NCI-H1092 (cell line): ENCODE data around the gene PIP4P1.

ENCODE experiments used
- DNase-seq: peaks from one replicate; lab custom pipeline; 2025; lab: John Stamatoyannopoulos, UW

The PIP4P1 gene

DNA sequence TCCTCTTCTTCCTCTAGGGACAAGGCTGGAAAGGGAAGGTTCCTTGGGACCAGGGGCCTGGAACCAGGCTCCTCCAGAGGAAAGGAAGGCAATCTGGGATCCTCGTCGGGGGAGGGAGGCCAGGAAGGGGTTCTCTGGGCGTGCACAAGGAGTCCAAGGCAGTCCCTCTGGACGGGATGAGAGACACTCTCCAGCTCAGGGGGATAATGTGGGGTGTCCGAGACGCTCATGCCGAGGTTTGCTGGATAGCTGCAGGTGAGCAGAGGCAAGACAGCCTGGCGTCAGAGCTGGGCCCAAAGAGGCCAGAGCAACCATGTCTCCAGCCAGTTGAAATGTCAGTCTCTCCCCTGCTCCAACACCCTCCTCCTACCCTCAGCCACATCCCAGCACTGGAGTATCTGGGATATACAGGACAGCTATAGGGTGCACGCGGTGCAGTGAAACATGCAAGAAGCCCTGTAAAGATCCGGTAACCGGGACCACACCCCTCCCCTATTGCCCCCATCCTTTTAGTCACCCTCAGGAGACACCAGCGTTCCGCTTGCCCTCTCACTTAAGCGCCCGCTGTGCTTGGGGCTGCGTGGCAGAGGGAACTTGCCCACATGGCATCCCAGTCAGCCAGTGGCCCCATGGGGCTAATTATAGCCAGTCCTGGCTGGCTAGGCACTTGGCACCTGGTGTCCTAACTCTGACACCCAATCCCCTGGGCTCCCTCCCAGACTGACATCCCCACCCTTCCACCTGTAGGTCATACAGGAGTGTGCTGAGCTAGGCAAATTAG, 25.5 kb downstream of the PIP4P1 start, which contains the start of gene KLHL33:
Gene KLHL33 (minus strand): TSS at position 585 of the 781 bp plus-strand sequence. CDS start 355 bp downstream, at position 230.
- no peak for DNase-seq

DNA sequence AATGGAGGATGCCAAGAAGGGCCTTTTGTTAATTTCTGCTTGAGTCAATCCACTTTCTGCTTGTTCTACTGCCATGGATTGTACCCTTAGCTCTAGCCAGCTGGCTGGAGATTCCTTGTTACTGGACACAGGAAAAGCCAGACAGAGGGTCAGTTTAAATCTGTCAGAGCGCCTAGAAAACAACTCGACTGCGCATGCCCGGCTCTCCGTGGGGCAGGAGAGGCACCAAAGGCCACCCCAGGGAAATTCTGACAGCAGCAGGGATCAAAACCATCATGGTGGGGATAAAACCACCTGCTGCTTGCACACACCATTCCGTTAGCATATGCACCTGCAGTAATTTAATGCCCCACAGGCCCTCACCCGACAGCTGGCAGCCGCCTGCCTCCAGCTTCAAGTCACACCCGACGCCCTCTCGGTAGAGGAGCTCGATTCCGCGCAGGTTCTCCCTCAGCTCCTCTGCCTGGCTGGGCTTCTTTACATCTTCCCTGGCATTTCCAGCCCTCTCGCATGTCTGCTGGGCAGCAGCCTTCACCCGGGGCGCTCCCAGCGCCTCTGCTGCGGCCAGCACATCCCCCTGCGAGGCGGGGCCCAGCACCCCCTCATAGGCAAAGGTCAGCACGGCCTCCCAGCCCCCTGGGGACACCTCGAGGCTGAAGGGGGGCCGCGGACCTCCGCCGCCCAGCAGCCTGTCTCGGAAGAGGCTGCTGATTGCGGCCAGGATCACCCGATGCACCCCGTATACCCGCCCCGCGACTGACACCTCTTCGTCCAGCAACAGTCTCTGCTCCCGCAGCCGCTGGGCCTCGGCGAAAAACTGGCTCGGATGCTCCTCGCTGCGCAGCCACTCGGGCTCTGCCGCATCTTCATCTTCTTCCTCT, 26.3 kb downstream of the PIP4P1 start:
- no peak for DNase-seq

DNA sequence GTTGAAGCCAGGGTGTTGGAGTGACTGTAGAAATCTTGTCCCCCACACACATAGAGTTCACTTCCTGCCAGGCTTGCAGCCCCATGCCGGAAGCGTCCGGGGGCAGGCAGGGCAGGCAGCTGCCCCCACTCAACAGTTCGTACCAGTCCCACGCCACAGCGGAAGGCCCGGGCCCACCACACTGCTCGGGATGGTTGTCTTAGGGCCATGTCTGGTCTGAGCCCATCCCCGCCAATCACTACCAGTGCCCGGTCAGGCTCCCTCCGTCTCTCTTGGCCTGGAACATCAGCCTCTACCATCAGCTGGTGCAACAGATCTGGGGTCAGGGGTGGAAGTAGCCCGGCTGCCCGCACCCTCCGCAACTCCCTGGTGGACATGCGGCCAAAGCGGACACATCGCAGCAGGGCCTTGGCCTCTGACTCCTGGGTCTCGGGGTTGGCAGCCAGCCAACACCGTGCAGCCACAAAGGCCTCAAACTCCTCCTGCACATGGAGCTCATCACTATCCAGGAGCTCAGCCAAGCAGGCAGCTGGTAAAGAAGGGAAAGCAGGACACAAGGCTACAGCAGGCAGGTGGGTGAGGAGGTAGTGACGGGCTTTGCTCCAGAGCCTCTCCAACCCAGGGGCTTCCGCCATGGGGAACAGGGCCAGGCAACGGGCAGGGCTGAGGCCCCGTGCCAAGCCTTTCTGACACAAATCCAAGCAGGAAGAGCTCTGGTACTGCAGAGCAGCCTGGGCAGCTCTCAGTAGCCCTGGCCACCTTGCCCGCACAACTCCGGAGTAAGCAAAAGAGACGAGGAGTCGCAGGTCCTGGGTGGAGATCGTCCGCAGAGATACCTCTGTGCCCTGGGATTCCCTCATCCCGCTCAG, 31.2 kb downstream of the PIP4P1 start:
- peak; percentile 91 for DNase-seq

DNA sequence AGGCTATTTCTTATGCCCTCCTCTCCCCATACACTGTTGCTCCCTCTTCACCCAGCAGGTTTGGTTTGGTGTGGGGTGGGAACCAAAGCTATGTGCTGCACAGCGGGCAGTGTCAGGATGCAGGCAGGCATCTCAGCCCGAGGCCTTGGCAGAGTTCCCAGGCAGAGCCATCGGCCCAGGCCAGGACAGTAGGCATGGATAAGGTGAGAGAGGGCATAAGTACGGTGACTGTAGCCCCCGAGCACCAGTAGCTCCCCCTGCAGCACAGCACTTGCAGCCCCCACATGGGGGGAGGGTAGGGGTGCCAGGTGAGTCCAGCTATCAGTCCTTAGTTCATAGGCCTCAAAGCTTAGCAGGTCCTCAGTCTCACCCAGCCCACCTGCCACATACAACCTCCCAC, 32.4 kb downstream of the PIP4P1 start:
- no peak for DNase-seq

DNA sequence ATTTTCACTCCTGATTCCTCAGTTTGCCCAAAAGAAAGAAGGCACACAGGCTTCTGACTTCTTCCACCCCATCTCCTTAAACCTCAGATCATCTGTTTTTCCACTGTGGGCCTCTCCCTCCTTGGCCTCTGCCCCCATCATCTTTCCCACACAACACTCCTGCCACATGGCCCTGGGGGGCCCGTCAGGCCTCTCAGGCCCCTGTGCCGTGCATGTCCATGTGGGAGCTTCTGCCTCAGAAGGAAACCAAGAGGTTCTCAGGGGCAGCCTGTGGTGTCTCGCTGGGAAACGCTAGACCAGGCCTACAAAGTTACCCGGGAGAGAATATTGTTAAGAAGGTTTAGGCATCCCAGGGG, 33.2 kb downstream of the PIP4P1 start:
- DNase-seq: no peak

DNA sequence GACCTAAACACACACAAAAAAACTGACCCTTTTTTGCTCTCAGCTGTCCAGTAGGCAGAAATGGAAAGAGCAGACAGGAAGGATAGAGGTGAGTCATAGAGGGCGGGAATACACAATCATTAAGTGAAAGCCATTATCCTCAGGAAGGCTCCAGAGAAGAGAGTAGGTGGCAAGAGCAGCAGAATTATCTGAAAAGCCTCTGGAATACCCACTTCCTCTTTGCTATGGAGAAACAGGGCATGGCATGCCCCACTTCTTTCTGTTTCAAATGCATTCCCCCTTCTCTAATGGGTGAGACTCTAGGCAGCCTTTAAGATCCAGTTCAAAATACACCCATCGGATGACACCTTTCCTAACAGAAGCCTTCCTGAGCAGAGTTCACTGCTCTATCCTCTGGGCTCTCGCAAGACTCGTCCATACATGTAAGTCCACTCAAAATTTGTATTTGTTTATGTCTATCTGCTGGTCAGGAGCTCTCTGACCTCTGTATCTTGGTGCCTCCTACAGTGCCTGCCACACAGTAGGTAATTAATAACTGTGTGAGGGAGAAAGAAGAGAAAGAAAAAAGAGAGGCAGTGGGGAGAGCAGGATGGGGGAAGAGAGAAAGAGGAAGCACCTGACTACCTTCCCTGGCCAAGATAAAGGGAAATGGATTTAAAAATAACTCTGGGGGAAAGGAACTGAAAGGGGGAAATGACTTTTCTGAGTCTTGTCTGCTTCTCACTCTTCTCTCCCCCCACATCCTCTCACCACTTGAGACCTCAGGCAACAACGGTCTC, 33.8 kb downstream of the PIP4P1 start:
- DNase-seq: no peak

DNA sequence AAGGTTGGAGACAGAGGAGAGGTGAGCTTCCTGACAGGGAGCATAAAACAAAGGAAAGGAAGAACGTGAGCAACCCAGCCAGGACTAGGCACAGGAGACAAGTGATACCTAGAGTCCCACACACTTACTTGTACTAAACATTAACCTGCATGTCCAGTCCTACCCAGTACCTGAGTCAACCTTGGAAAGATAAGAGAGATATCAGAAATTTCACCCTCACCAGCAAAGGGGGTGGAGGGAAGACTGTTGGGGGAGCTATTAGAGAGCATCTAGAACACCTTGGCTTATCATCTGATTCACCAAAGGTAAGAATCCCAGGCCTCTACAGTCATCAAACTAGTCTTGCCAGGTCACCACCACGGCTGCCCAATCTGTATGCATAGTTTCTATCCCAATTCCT, 36.4 kb downstream of the PIP4P1 start:
- DNase-seq: no peak

DNA sequence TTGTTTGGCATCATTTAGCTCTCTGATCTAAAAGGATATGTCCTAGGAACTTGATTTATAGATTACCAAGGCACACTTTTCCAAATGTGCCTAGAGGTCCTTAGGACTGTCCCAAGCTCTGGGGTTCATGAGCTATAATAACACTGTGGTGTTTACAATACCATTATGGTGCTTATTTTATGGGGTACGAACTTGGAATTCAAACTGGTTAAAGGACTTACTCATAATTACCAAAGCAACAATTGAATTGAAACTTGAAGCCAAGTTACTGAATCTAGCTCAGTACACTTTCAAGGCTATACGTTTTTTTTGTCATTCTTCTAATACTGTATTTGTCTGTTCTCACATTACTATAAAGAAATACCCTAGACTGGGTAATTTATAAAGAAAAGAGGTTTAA, 38.3 kb downstream of the PIP4P1 start:
- DNase-seq: no peak

DNA sequence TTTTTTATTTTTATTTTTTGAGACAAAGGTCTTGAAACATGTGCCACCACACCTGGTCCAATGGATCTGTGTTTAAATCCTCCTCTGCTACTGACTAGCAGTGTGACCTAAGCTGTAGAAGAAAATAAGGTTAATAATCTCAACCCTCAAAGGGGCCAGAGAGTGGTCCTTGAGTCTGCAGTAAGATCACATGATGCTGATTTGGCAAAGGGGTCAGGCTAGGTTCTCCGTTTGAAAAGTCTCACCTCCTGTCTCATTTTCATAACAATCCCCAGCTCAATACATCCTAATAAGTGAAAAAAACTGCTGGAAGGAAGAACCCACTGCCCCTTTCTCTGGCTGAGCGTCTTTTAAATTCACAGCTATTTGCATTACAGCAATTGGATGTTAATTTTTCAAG, 40.0 kb downstream of the PIP4P1 start:
- no peak for DNase-seq

DNA sequence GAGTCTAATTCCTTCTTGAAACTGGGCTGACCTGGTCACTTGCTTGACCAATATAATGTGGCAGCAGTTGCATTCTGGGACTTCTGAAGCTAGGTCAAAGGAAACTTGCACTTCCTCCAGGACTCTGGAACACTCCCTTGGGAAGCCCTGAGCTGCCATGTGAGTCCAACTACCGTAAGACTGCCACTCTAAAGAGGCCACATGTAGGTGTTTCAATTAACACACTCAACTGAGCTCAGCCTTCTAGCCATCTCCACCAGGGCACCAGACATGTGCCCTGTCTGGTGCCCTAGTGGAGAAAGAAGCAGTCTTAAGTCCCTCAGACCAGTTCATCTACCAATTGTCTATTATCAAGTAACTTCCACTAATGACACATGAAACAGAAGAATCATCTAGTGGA, 41.8 kb downstream of the PIP4P1 start:
- DNase-seq: no peak

DNA sequence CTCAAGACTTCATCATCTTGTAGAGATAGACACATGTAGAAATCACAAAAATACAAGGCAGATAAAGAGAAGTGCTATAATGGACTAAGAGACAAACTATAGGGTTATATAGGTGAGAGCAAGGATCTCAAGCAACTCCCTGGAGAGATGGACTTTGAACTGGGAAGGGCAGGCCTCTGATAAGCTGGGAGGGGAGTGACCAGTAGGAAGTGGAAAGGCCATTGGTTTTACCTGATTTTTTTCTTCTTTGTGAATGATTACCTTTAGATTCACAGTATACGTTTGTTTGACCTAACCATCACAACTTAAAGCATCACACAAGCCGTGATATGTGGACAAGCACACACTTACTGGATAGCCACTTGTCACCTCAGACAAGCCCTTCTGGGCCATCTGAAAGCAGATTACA, 42.7 kb downstream of the PIP4P1 start:
- no peak for DNase-seq

DNA sequence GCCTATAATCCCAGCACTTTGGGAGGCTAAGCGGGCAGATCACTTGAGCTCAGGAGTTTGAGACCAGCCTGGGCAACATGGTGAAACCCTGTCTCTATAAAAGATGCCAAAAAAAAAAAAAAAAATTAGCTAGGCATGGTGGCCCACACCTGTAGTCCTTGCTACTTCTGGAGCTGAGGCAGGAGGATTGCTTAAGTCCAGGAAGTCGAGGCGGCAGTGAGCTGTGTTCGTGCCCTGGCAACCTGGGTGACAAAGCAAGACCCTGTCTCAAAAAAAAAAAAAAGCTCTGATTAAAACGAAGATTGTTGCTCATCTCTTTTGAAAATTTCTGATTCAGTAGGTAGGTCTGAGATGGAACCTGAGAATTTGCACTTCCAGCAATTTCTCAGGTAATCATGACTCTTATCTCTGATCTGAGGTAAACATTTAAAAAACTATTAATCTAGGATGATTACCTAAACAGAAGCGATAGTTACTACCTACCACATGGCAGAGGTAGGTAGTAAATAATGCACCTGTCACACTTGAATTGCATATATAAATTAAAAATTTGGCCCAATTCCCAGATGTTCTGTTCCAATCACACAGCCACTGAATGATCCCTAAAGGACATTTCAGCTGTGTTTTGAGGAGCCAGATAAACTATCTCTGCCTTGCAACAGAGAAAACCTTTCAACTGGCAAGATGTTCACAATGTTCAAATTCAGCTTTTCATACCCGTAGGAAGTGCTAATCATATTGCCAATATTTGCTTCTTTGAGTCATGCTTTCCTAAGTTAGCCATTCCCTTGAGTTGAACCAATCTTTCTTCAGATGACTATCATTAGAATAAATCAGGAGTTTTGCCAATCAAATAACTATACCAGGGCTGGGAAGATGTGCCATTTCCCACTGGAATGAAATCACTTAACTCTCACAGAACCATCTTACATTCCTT, 43.7 kb downstream of the PIP4P1 start:
- peak; percentile 12 for DNase-seq

DNA sequence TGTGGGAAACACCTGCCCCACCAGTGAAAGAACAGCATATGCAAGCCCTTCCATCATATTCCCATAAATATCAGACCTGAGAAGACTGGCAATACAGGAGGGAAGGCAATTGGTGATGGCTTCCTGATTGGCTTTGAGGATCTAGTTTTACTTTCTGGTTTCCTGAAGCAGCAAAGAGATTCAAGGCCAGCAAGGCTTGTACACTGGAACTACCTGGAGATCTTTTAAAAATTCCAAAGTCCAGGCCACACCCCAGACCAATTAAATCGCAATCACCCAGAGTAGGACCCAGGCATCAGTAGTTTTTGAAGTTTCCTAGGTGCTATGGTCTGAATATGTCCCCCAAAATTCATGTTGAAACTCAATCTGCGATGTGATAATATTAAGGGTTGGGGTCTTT, 45.0 kb downstream of the PIP4P1 start:
- DNase-seq: no peak

DNA sequence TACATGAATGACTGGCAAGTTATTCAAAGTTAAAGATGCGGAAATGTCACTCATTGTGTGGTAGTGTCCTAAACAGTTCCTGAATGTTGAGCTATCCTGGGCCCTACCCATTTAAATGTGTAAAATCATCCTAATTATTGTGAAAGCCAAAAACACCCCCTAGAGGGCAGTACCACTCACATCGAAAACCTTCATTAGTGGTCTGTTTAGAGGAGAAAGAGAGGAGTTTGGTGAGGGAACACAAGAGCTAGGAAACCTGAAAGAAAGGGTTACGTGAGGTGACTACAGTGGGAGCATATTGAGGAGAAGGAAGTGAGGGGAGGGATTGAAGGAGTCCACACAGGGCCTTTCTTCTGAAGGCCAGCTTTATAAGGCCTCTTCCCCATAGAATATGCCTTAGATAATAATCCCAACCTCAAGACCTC, 45.4 kb downstream of the PIP4P1 start:
- DNase-seq: peak; percentile 15

DNA sequence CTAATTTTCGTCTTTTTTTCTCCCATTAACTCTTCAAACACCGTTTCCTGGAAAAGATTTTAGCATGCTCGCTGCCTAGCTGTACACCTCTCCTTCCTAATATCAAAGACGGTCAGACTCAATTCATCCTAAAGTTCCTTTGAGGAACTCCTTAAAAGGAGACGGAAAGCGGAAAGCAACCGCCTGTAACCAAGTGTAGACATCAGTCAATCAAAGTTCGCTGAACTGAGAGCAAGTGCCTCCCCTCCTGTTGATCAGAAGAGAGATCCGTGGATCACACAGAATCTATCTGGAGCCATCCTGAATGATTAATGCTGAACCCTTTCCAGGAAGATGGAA, 47.5 kb downstream of the PIP4P1 start:
- no peak for DNase-seq

DNA sequence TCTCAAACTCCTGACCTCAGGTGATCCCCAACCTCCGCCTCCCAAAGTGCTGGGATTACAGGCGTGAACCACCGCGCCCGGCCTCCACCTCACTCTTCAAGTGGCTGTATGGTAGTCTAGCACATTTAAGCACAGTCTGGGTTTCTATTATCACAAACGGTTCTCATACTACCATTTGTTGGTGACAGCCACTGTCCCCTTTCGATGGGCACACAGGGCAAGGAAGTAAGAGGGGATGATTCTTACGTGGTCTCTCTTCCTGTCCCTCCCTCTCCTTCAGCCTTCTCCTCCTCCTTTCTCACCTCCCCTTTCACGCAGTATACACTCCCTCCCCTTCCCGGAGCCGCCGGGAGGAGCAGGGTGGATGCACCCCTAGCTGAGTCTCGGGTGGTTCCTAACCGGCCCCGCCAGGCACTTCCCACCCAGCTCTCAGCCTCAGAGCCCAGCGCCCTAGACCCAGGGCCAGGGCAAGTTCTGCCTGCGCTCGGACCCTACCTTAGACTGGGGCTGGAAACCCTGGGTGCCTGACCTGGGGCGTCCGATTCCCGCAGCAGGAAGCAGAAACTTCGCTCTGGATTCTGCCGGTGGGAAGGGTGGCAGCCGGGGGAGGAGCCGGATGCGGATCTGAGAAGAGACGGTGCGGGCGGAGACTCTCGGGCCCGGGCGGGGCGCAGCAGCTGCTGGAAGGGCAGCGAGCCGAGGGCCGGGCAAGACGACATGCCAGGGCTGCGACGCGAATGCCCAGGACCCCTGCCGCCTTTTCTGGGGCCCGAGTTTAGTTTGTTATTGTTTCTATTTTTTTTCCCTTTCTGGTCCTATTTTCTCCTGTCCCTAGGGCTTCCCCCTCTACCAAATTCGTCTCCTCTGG, 48.1 kb downstream of the PIP4P1 start, which contains the start of gene TEP1:
Gene TEP1 (minus strand): TSS at position 626 of the 868 bp plus-strand sequence. CDS start 5,062 bp downstream, outside the sequence.
- peak; percentile 56 for DNase-seq

DNA sequence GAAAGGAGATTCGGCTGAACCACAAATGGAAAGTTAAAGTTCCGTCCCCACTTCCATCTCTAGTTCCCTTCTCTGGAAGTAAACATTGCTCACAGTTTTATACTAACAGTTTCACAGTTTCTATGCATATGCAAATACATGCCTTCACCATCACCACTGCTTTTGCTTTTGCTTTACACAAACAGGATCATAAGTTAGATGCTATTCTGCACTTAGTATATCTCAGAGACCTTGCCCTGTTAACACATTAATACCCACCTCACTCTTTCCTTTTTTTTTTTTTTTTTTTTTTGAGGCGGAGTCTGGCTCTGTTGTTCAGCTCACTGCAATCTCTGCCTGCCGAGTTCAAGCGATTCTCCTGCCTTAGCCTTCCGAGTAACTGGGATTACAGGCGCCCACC, 48.8 kb downstream of the PIP4P1 start:
- no peak for DNase-seq

DNA sequence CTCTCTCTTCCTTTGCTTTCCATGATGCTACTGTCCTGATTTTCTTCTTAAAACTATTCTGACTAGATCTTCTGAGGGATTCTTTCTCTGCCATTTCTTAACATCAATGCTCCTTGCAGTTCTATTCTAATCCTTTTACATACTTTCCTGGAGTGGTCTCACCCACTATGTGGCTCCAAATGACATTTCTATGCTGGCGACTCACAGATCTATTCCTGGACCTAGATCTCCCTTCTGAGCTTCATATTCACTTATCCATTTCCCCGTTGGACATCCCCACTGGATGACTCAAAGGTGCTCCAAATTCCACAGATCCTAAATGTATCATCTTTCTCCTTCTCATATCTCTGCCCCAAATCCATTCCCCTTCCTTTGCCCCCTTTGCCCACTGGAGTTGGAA, 52.0 kb downstream of the PIP4P1 start:
- no peak for DNase-seq
